KOPT-K1 (cell line): ENCODE results near the gene RAD9A.

Source experiments
- H3K27ac ChIP-seq: fragments of 200-600 bp; sonication (generic); 2 replicates; pipeline ENCODE4 v1.5.1; 2016; ENCODE audit warnings: antibody characterized with exemption, mild to moderate bottlenecking, low read depth, low read length; ENCODE audit not compliant: poor library complexity, severe bottlenecking
- H3K36me3 ChIP-seq: fragments of 200-600 bp; sonication (generic); 2 replicates; pipeline ENCODE4 v1.5.1; 2017; ENCODE audit warnings: antibody characterized with exemption, mild to moderate bottlenecking, low read length, moderate library complexity; ENCODE audit not compliant: insufficient read depth
- H3K9me3 ChIP-seq: fragments of 200-600 bp; sonication (generic); 2 replicates; pipeline ENCODE4 v1.5.1; 2017; ENCODE audit warnings: antibody characterized with exemption, low read length, mild to moderate bottlenecking; ENCODE audit not compliant: insufficient read depth, poor library complexity, severe bottlenecking

The RAD9A gene

DNA sequence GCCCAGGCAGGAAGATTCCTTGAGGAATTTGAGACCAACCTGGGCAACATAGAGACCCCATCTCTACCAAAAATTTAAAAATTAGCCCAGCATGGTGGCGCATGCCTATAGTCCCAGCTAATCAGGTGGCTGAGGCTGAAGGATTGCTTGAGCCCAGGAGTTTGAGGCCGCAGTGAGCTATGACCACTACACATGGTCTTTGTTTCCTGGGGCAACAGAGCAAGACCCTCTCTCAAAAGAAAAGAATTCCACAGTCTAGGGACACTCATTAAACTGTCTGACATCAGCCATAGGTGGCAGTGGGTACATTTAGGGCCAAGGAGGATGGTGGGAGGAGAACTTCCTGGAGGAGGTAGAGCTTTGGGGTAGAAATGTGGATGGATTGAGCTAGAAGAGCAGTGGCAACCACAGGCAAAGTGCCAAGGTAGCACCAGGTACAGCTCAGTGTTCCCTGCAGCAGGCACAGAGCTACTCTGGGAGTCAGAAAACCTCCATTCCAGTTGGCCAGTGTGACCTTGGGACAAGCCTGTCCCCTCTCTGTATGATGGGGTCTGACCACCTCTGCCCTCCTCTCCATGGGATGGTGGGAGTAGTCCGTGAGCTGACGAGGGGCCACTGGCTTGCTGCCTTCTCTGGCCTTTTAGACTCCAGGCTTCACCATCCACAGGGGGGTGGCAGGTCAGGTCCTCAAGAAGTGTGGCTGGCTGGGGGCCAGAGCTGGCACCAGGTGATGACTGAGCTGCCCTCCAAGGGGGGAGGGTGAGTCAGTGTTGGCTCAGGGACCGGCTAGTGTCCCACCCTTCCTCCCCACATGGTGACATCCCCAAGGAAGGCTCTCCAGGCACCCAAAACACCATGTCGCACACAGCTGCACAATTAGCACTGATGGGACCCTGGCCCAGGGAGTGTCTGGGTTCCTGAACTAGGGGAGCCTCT, 14.6 kb upstream of the RAD9A start:
- no peak overlapping the region for H3K27ac ChIP-seq
- H3K9me3 ChIP-seq: no peaks in the 10 kb centered on the region
- no peaks in the 10 kb centered on the region for H3K36me3 ChIP-seq

DNA sequence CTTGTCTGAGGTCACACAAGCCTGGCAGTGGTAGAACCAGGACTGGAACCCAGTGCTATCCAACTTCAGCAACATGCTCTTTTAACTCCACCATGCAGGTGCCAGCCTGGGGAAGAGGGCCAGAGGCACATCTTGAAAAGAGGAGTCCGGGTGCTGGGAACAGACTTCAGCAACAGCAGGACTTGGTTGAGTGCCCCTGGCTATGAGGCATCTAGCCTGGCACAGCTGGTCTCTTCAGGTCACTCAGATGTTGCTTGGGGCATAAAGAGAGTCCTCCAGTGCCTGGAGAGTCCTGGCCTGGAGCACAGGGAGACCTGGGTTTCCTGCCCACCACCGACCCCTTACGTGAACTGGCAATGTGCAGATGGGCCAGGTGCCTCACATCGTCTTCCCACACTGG, 13.2 kb upstream of the RAD9A start:
- H3K9me3 ChIP-seq: no peaks in the 10 kb centered on the region
- H3K27ac ChIP-seq: no peak overlapping the region
- H3K36me3 ChIP-seq: no peaks in the 10 kb centered on the region

DNA sequence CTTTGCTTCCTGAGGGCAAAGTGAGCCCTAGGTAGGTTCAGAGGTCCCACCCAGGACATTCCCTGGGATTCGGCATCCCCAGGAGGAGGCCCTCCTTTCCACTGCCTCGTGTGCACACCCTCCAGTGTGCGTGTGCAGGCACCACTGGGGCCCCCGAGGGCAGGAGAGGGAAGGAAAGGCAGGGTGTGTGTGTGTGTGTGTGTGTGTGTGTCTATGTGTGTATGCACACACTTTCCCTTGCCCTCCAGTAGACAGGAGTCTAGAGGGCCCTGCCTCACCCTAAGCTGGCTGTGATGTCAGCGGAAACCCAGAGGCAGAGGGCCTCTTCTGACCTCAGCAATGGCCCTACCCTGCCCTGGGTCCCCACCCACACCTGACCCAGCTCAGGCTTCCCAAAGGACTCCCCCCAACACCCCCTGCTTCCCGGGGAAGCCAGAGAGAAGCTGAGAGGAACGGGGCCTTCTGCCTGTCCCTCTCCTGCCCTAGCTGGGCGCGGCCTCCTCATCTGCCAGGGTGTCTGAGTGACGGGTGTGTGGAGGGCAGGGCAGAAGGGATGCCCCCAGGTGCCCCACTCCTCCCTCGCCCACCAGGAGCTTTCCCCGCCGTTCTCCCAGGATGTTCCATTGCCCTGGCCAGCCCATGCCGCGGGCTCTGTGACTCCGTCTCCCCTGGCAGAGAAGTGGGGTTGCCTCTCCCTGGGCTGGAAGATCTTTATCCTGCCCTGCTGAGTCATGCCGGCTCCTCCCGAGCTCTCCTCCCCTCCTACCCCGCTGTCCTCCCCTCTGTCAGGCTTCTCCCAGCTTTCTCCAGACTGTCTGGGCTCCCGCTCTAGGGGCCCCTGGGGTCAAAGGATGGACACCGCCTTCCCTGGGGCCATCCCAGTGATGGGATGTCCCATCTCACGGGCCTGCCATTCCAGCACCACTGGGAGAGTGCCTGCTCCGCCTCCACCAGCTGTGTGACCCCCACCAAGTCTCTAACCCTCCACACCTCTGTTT, 12.4 kb upstream of the RAD9A start:
- Histone ChIP-seq H3K27ac (no peak overlapping the region), H3K9me3 (no peaks in the 10 kb centered on the region), H3K36me3 (no peaks in the 10 kb centered on the region)

DNA sequence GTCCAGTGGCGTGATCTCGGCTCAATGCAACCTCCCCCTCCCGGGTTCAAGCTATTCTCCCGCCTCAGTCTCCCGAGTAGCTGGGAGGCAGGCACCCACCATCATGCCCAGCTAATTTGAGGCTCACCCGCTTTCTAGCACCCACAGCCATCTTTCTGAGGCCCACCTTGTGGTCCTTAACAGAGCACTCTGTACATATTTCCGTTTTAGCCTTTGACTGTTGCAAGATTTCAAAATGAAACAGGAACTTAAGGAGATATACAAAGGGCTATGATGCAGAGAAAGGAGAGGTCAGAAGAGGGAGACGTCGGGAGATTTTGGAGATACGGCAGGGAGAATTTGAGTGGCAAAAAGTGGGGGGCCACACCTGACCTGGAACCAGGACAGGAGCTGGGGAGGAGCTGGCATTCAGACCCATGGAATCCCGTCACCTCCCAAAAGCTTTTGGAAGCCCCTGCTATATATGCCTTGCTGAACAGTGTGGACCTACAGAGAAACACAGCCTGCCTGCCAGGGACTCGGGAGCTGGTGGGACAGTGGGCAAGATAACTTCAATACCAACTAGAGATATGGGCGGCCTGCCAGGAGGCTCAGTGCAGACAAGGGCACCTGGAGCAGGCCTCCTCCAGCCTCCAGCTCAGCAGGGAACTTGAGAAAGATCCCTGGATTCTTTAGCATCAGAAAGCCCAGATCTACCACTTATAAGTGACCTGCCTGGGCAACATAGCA, 10.4 kb upstream of the RAD9A start:
- Histone ChIP-seq H3K9me3 (no peaks in the 10 kb centered on the region), H3K27ac (no peak overlapping the region), H3K36me3 (no peaks in the 10 kb centered on the region)

DNA sequence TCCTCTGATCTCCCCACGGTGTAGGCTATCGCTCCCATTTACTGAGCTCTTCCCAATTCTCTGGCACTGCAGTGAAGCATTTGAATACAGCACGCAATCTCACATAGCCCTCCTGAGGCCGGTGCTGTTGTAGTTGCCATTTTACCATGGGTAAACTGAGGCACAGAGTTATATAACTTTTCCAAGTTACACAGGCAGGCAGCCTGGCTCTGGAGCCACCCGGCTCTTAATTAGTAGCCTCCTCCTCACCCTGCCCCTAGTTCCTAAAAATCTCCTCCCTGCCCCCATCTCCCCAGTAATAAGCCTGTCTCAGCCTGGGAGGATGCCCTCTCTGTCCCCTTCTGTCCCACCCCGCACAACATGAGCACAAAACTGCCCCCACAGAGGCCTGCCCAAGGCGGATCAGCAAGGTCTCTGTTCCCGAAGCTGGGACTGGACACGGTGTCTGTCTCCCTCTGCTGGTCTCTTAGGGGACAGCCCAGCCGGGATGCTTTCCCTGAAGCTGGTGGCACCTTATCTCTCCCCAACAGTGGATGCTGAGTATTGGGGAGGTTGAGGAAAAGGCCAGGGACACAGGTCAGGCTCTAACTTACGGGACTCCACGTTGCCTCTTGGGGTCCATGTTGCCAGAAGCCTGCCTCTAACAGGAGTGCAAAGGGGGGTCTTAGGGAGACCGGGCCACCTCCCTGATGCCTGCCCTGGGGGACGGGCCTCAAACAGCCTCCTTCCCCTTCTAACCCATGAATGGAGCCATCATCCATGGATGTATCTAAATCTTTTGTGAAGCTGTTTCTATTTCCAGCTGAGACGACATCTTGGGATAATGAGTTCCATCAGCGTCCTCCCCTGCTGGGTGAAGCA, 9.3 kb upstream of the RAD9A start:
- H3K9me3 ChIP-seq: no peaks in the 10 kb centered on the region
- H3K36me3 ChIP-seq: no peaks in the 10 kb centered on the region
- no peak overlapping the region for H3K27ac ChIP-seq

DNA sequence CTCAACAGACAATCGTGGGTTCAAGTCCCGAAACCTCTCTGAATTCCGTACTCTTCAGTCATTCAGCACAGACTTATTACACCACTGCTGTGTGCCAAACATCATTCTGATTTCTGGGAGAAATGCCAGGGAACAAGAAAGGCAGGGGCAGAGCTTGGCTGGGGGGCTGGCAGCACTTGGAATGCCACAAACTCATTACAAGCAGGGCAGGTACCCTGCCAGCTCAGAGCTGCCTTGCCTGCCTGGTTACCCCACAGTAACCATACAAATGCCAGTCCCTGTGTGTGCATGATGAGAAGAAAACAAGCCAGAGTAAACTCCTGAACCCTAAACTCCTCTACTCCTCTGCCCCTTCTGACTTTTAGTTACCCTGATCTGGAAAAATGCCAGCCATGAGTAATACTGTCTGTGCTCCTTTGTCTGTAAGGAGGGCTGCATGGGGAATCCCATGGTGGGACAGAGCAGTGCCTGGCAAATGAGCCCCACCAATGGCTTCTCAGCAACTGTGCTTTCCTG, 6.9 kb upstream of the RAD9A start:
- H3K27ac ChIP-seq: no peak overlapping the region
- H3K36me3 ChIP-seq: no peaks in the 10 kb centered on the region
- no peaks in the 10 kb centered on the region for H3K9me3 ChIP-seq

DNA sequence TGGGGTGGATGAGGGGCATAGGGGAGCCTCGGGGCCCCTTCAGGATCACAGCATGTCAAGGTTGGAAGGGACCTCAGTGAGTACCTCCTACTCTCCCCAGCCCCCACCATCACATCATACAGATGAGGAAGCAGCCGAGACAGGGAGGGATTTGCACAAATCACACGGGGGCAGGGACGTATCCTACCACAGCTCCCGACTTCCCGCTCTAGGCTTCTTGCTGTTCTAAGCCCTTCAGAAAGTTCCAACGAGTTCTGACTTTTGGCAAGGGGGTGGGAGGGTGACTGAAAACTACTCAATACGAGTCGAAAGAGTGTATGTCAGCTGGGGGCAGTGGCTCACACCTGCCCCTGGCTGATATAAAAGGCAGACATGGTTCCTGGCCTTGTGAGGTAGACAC, 4.7 kb upstream of the RAD9A start:
- no peaks in the 10 kb centered on the region for H3K36me3 ChIP-seq
- H3K9me3 ChIP-seq: no peaks in the 10 kb centered on the region
- no peak overlapping the region for H3K27ac ChIP-seq

DNA sequence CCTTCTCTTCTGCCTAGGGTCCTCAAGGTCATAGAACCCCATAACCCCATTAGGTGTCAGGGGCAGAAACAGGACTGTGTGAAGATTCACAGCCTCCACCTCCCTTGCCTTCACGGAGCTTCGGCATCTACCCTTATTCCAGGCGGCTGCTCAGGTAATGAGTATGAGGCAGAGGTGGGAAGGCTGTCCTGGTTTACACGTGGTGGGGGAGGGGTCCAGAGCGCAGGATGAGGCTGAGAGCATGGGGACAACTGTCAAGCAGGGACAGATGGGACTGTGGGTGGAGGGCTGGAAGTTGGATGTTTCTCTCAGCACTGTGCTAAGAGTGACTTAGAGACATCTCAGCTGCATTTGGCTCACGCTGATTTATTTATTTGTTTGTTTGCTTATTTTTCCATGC, 4.3 kb upstream of the RAD9A start:
- Histone ChIP-seq H3K36me3 (no peaks in the 10 kb centered on the region), H3K9me3 (no peaks in the 10 kb centered on the region), H3K27ac (no peak overlapping the region)

DNA sequence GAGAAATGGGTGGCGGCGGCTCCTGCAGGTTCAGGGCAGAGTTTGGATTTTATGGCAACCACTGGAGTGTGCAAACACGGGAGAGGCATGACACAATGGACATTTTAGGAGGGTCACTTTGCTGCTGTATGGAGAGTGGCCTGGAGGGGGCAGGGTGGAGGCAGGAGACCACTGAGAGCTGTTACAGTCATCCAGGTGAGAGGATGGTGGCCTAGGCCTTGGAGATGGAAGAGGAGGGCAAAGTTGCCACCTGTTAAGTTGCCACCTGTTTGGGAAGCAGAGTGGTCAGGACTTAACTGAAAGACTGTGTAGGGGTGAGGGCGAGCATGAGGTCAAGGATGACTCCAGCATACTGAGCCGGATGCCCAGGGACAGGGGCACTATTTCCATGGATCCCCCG, 2.3 kb upstream of the RAD9A start:
- no peak overlapping the region for H3K27ac ChIP-seq
- no peaks in the 10 kb centered on the region for H3K9me3 ChIP-seq
- H3K36me3 ChIP-seq: peaks cover 14% of the 10 kb centered on the region

DNA sequence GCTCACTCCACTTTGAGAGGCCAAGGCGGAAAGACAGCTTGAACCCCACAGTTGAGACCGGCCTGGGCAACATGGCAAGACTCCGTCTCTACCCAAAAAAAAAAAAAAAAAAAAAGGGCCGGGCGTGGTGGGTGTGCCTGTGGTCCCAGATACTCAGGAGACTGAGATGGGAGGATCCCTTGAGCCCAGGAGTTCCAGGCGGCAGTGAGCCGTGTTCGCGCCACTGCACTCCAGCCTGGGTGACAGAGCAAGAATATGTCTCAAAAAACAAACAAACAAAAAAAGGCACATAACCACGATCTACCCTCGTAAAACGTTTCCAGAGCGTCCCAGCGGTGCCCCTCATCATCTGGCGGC, 861 bp upstream of the RAD9A start:
- Histone ChIP-seq H3K36me3 (peaks cover 27% of the 10 kb centered on the region), H3K9me3 (no peaks in the 10 kb centered on the region), H3K27ac (peak overlapping the region; percentile 88)

DNA sequence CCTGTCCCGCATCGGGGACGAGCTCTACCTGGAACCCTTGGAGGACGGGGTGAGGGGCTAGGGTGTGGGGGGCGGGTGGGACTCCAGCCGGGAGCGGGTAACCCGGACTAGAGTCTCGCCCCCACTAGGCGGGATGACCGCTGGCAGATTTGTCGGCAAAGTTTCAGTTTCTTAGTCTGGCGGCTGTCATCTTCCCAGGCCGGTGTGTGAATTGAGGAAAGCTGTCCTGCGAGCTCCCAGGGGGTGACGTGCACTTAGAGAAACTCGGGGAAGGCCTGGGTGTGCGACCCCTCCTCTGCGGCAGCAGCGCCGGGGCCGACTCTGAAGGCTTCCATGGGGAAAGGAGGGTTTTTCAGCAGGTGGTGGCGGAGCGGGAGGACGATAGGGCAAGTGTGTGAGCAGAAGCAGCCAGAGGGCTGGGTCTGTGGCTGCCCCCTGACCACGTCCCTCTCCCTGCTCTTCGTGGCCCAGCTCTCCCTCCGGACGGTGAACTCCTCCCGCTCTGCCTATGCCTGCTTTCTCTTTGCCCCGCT, 463 bp downstream of the RAD9A start:
- Histone ChIP-seq H3K27ac (peak overlapping the region; percentile 88), H3K36me3 (peaks cover 40% of the 10 kb centered on the region), H3K9me3 (no peaks in the 10 kb centered on the region)

DNA sequence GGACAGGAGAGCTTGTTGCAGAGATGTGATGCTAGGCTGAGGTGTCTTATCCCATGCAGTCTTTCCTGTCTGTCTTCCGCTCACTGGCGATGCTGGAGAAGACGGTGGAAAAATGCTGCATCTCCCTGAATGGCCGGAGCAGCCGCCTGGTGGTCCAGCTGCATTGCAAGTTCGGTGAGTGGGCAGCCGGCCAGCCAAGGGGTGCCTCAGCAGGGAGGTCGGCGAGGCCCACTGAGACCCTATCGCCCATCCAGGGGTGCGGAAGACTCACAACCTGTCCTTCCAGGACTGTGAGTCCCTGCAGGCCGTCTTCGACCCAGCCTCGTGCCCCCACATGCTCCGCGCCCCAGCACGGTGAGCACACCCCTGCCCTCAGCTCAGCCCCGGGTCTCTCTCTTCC, 1.7 kb downstream of the RAD9A start:
- H3K27ac ChIP-seq: no peak overlapping the region
- H3K9me3 ChIP-seq: no peaks in the 10 kb centered on the region
- H3K36me3 ChIP-seq: peaks cover 52% of the 10 kb centered on the region

DNA sequence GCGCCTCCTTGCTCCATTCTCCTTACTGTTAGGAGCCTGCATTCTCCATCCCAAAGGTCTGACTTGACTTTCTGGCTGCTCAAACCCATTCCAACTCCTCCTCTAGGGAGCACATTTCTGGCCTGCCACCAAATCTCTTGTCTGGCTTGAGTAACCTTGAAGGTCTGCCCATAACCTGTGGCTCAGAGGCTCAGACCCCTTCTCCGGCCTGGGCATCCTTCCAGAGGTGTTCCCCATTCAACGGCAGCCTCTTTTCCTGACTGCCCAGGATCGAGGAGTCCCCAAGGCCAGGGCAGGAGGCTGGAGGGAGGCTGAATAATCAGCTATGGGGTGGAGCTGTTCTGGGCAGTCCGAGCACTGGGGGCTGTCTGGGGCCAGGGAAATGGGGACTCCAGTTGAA, 2.2 kb downstream of the RAD9A start:
- Histone ChIP-seq H3K27ac (no peak overlapping the region), H3K36me3 (peaks cover 57% of the 10 kb centered on the region), H3K9me3 (no peaks in the 10 kb centered on the region)
